Spinal cord (tissue), 10 donors: ENCODE measurements around the gene HLA-G. TPM values are rescaled to one million over a fixed set of nuclear protein-coding genes. Genes with fewer than 3 reads are reported as not detected.

Experiments used
- DNase-seq, 6 donors: peaks; one replicate each; pipeline versions ENCODE4 v3.0.0 to v3.0.0-alpha.2; 2013 to 2015; ENCODE audit warnings: low spot score in 6 of 6, low read depth in 4 of 6
- H3K27ac ChIP-seq: one replicate; pipeline ENCODE4 v1.5.1; 2013; ENCODE audit warnings: low read depth, low read length, control low read depth
- H3K27me3 ChIP-seq: one replicate; pipeline ENCODE4 v1.6.1; 2013; ENCODE audit warnings: low read length; ENCODE audit not compliant: control insufficient read depth, insufficient read depth
- H3K36me3 ChIP-seq: one replicate; pipeline ENCODE4 v1.6.1; 2013; ENCODE audit warnings: low read length; ENCODE audit not compliant: control insufficient read depth, insufficient read depth
- H3K4me1 ChIP-seq: one replicate; pipeline ENCODE4 v1.6.1; 2013; ENCODE audit warnings: low read length; ENCODE audit not compliant: control insufficient read depth, insufficient read depth
- H3K4me3 ChIP-seq: one replicate; pipeline ENCODE4 v1.5.1; 2013; ENCODE audit warnings: low read depth, low read length, control low read depth
- H3K9me3 ChIP-seq: one replicate; pipeline ENCODE4 v1.6.1; 2013; ENCODE audit warnings: low read length; ENCODE audit not compliant: control insufficient read depth, insufficient read depth
- WGBS: methylation state at CpG from one replicate; pipeline ENCODE4 v1.1.5; 2013; ENCODE audit warnings: missing lambda C conversion rate; ENCODE audit not compliant: insufficient coverage; 5-methylcytosine and 5-hydroxymethylcytosine counted together
- polyA plus RNA-seq, 2 donors: library from polyadenylated mRNA; unstranded; fragments of 120-200 nt; gene quantifications; one replicate each; pipeline ENCODE4 v1.2.1, GENCODE V29; 2013; ENCODE audit not compliant: insufficient read length in 2 of 2
- total RNA-seq, 2 donors: library from RNA; depleted of rRNA in 1 of 2; stranded (reverse); fragments of 120-200 nt in 1 of 2; fragments of >200 nt in 1 of 2; gene quantifications; one replicate each; pipeline versions ENCODE4 v1.2.3 to v1.2.4, GENCODE V29; 2013 to 2014
- donor health status: healthy.

HLA-G gene
- total and polyA plus RNA-seq, 4 donors: 2.6 to 7.6 TPM; not detected in 2

GRCh38 chr6:29814379-29815117 is 13.1 kb upstream of the HLA-G start:
- DNase-seq: no peak
- Histone ChIP-seq H3K4me3 (no peak overlapping the region), H3K9me3 (no peaks in the 10 kb centered on the region), H3K27me3 (no peaks in the 10 kb centered on the region), H3K4me1 (no peaks in the 10 kb centered on the region), H3K27ac (no peak overlapping the region), H3K36me3 (no peaks in the 10 kb centered on the region)
- WGBS: 68% methylated on average over 6 of the region's 9 CpGs

- no peak overlapping the region for H3K27ac ChIP-seq
- H3K4me3 ChIP-seq: no peak overlapping the region
- 69% methylated on average over 5 of the region's 7 CpGs for WGBS
- no peaks in the 10 kb centered on the region for H3K4me1 ChIP-seq
- H3K27me3 ChIP-seq: no peaks in the 10 kb centered on the region
- H3K36me3 ChIP-seq: no peaks in the 10 kb centered on the region
- H3K9me3 ChIP-seq: no peaks in the 10 kb centered on the region
- DNase-seq: no peak
These were observed 12.4 kb upstream of the HLA-G start for GRCh38 chr6:29815118-29815750.

GRCh38 chr6:29816030-29816429 is 11.6 kb upstream of the HLA-G start:
- no CpG with 5 or more reads among the region's 1 CpG for WGBS
- no peak for DNase-seq

GRCh38 chr6:29818892-29819291 is 8.7 kb upstream of the HLA-G start:
- Histone ChIP-seq H3K27ac (no peak overlapping the region), H3K4me3 (no peak overlapping the region), H3K9me3 (no peaks in the 10 kb centered on the region), H3K27me3 (no peaks in the 10 kb centered on the region), H3K36me3 (no peaks in the 10 kb centered on the region), H3K4me1 (no peaks in the 10 kb centered on the region)
- DNase-seq: no peak
- 88% methylated on average over 4 of the region's 4 CpGs for WGBS

More at GRCh38 chr6:29816030-29816429, 11.6 kb upstream of the HLA-G start:
- no peak overlapping the region for H3K4me3 ChIP-seq
- no peaks in the 10 kb centered on the region for H3K4me1 ChIP-seq
- no peaks in the 10 kb centered on the region for H3K9me3 ChIP-seq
- no peaks in the 10 kb centered on the region for H3K36me3 ChIP-seq
- H3K27me3 ChIP-seq: no peaks in the 10 kb centered on the region
- no peak overlapping the region for H3K27ac ChIP-seq

GRCh38 chr6:29824144-29824543 is 3.5 kb upstream of the HLA-G start:
- Histone ChIP-seq H3K4me1 (peaks cover 10% of the 10 kb centered on the region), H3K9me3 (no peaks in the 10 kb centered on the region), H3K27ac (no peak overlapping the region), H3K4me3 (no peak overlapping the region), H3K36me3 (no peaks in the 10 kb centered on the region), H3K27me3 (peaks cover 35% of the 10 kb centered on the region)
- no peak for DNase-seq

- Histone ChIP-seq H3K9me3 (no peaks in the 10 kb centered on the region), H3K4me1 (peaks cover 10% of the 10 kb centered on the region), H3K27ac (no peak overlapping the region), H3K27me3 (peaks cover 51% of the 10 kb centered on the region), H3K36me3 (no peaks in the 10 kb centered on the region), H3K4me3 (no peak overlapping the region)
- WGBS: no CpG with 5 or more reads among the region's 2 CpGs
- no peak for DNase-seq
These were observed 1.8 kb upstream of the HLA-G start for GRCh38 chr6:29825848-29826247.

GRCh38 chr6:29826271-29826670 is 1.4 kb upstream of the HLA-G start:
- DNase-seq: no peak
- no peaks in the 10 kb centered on the region for H3K9me3 ChIP-seq
- WGBS: no CpG with 5 or more reads among the region's 1 CpG
- H3K27me3 ChIP-seq: peaks cover 53% of the 10 kb centered on the region
- H3K27ac ChIP-seq: no peak overlapping the region
- no peaks in the 10 kb centered on the region for H3K36me3 ChIP-seq
- no peak overlapping the region for H3K4me3 ChIP-seq
- H3K4me1 ChIP-seq: peaks cover 10% of the 10 kb centered on the region

- no peaks in the 10 kb centered on the region for H3K9me3 ChIP-seq
- no peaks in the 10 kb centered on the region for H3K36me3 ChIP-seq
- 16% methylated on average over 26 of the region's 26 CpGs for WGBS
- DNase-seq: no peak
- H3K27me3 ChIP-seq: peaks cover 59% of the 10 kb centered on the region
- H3K4me1 ChIP-seq: peaks cover 10% of the 10 kb centered on the region
- no peak overlapping the region for H3K4me3 ChIP-seq
- H3K27ac ChIP-seq: no peak overlapping the region
These were observed 809 bp downstream of the HLA-G start for GRCh38 chr6:29828471-29828797.

- WGBS: 100% methylated on average over 2 of the region's 3 CpGs
- H3K27ac ChIP-seq: no peak overlapping the region
- H3K4me3 ChIP-seq: no peak overlapping the region
- DNase-seq: no peak
- no peaks in the 10 kb centered on the region for H3K9me3 ChIP-seq
- peaks cover 59% of the 10 kb centered on the region for H3K27me3 ChIP-seq
- H3K36me3 ChIP-seq: no peaks in the 10 kb centered on the region
- peaks cover 10% of the 10 kb centered on the region for H3K4me1 ChIP-seq
These were observed 2.1 kb downstream of the HLA-G start for GRCh38 chr6:29829766-29830165.

- no peak for DNase-seq
- H3K9me3 ChIP-seq: no peaks in the 10 kb centered on the region
- H3K4me3 ChIP-seq: no peak overlapping the region
- WGBS: 52% methylated on average over 2 of the region's 2 CpGs
- no peaks in the 10 kb centered on the region for H3K36me3 ChIP-seq
- peaks cover 63% of the 10 kb centered on the region for H3K27me3 ChIP-seq
- H3K27ac ChIP-seq: no peak overlapping the region
- peaks cover 10% of the 10 kb centered on the region for H3K4me1 ChIP-seq
These were observed 2.8 kb downstream of the HLA-G start for GRCh38 chr6:29830409-29830808.
